ENCODE results near the gene TCF7L1. TPM values are rescaled to one million over a fixed set of nuclear protein-coding genes. Genes with fewer than 3 reads are reported as not detected.
A peak's percentile ranks its signal among the peaks of the same experiment; 100 is the strongest.
"Not testable (repeated sequence)": the region's sequence is repeated elsewhere in the genome, so short reads cannot be mapped to it uniquely, and the experiment has no call there.

TCF7L1 gene
- total RNA-seq, 1 donor from 2014 or later: 7.5 TPM

DNA sequence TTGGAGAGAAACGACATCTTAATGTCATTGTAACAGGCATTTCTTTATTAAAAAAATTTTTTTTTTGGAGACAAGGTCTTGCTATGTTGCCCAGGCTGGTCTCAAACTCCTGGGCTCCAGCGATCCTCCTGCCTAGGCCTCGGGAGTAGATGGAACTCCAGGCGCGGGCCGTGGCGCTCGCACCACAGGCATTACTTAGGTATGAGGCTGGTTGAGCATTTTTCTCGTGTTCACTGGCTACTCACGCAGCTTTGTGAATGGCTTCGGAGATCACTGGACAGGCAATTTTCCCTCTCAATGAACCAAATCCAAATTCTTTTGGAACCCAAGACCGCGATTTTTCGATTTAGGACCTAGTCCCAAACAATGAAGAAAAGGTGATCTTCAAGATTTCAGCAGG lies 795 bp upstream of the TCF7L1 start:
- DNase-seq (ENCODE audit: low read depth in 2 of 2): no peak

DNA sequence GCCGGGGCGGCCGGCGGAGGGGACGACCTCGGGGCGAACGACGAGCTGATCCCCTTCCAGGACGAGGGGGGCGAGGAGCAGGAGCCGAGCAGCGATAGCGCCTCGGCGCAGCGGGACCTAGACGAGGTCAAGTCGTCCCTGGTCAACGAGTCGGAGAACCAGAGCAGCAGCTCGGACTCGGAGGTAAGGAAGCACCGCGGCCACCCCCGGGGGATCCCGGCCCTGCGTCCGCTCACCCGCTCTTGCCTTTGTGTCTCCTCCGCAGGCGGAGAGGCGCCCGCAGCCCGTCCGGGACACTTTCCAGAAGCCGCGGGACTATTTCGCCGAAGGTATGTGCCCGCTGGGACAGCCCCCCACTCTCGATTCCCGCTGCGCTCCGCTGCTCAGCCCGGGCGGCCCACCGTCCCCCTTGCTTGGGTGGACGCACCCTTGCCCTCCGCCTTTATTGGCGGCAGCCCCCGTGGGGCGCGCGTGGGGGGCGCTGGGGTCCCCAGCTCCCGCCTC lies 611 bp downstream of the TCF7L1 start:
- DNase-seq (ENCODE audit: low read depth in 2 of 2): peak; percentile 45 to 53

DNA sequence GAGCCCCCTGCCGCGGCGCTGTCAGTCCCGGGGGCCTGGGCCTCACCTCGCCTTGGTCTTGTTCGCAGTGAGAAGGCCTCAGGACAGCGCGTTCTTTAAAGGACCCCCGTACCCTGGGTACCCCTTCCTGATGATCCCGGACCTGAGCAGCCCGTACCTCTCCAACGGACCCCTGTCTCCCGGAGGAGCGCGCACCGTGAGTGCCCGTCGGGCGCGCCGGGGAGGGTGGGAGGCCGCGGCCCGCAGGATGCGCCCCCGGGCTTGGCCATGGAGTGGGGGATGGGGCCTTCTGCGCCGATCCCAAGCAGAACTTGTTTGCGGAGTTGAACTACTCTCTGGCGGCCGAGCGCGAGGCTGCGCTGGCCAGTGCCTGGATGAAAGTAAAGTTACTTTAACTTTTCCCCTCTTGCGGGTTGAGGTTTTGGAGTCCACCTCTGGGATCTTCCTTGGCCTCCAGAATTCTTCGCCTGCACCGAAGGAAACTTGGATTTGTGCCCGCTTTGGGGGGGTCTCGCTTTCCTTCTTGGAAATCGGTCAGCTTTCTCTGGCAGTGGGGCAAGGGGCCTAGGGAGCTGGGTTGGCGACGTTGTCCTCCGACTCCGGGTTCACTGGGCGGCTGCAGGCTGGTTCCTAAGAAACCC lies 1.2 kb downstream of the TCF7L1 start:
- peak; percentile 32 to 64 for DNase-seq (ENCODE audit: low read depth in 2 of 2)

DNA sequence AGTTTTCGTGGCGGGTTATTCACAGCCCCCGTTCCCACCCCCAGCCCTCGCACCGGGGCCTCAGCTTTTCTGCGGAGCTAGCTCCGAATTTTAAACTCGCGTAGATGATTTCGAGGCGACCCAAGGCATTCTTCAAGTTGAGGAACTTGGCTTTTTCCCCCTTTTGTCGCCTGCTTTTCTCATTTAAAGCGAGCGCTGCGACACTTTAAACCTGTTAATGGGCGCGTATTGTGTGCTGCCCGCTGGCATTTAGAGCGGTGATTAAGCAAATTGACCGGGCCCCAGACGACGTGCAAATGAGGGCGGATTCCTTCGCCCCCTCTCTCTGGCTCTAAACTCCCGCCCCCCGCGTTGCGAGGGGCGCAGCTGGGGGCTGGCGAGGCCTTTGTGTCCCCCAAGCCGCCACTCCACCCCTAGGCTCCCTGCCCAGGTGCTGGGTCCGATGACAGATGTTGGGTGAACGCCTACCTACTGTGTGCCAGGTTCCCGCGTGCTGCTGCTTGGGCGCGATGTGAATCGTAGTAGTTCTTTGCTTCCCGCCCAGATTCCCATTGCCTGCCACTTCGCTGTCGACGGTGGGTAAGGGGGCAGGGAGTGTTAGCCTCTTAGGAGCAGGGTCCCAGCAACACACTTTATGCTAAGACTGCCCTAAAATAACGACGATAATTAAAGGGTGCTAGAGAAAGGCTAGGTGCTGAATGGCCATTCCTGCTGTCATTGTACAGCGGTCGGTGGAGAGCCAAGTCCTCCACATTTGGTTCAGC lies 1.9 kb downstream of the TCF7L1 start:
- peak in 1 of 2 donors; percentile 11 for DNase-seq (ENCODE audit: low read depth in 2 of 2)

DNA sequence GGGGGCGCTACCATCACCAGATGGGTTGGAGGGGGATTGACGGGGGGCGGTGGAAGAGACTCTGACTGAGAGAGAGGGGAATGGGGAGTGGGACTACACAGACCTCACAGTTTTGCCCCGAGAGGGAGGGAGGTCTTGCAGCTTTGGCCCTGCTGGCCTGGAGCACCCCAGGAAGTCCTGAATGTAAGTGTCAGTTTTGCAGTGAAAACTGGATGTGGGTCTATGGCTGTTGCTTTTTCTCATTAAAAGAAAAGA lies 2.4 kb downstream of the TCF7L1 start:
- no peak for DNase-seq (ENCODE audit: low read depth in 2 of 2)

DNA sequence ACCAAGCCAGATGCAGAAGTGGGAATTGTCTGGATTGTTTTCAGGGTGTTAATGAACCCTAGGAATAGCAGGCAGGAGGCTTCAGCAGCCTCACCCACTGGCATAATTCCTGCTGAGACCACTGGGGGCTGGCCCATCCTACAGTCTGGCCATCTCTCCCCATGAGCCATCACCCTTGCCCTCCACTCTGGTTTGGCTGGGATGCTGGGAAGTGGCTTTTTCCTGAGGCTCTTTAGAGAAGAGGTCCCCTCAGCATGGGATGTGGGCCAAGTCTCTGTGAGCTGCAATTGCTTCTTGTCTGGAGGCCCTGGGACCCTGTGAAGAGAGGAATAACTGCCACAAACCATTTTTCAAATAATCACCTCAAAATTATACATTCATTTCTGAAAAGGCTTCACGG lies 4.0 kb downstream of the TCF7L1 start:
- no peak for DNase-seq (ENCODE audit: low read depth in 2 of 2)

DNA sequence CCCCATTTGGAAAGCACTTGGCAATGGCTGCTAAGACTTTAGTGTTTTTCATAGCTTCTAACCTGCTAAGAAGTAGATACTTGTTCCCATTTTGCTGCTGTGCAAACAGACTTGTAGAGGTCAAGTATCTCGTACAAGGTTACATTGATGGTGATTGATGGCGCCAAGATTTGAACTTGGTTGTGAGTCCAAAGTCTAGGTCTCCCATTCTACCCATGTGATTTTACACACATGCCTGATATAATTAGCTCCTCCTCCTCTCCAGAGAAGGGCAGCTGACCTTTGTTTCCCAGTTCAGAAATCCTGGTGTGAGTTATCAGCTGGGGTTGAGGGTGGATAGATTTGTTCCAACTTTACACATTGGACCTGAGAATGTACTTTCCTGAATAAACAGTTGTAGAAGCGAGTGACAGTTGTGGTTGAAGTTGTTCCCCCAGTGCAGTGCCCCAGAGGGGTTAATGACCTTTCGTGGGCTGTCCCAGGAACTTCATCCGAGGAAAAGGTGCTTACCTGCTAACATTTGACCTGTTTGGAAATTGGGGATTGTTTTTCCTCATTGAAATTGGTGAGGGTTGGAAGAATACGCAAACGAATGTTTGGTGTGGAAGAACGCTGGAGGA lies 10.4 kb downstream of the TCF7L1 start:
- DNase-seq (ENCODE audit: low read depth in 2 of 2): no peak

DNA sequence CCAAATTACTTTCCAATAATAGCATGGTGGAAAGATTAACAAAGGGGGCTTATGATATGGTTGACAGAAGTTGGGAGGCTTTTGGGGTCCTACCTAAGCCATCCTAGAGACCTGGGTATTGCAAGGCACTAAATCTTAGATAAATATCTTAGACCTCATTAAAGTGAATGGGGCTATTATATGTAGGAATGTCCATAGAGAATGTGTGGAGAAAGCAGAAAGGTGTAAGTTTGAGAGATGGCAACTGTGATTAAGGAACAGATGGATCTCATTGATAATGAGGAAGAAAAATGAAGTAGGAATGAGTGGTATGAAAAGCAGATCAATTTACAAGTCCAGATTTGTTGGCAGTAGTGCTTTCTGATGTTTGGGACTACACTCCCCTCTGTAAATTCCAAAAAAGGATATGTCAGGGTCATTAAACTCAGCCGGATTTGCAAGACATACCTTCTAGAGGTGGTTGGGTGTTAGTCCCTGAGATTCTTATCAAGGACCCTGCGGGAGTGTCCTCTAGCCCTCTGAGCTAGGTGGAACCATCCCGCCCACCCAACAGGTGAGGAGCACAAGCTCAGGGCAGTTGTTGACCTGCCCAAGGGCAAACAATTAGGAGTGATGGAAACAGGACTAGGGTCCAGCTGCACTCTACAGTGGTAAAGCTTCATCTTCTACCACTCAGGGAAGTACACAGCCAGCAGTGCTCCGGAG lies 12.1 kb downstream of the TCF7L1 start:
- DNase-seq (ENCODE audit: low read depth in 2 of 2): no peak

DNA sequence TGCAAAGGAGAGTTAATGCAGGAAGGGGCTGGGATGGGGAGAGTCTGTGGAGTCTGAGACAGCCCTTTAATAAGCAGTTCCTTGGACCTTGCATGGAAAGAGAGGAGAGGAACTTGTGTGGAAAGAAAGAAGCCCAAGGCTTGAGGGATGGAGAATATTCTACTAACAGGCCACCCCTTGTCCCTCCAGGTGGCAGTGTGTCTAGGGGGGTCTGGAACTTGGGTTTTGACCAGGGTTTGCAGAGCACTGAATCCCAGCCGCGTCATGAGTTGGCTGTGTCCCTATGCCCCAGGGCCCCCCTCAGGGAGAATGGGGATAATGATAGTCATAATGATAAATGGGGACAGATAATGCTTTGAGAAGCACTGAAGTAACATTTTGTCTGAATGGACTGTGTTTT lies 15.0 kb downstream of the TCF7L1 start:
- DNase-seq (ENCODE audit: low read depth in 2 of 2): no peak

DNA sequence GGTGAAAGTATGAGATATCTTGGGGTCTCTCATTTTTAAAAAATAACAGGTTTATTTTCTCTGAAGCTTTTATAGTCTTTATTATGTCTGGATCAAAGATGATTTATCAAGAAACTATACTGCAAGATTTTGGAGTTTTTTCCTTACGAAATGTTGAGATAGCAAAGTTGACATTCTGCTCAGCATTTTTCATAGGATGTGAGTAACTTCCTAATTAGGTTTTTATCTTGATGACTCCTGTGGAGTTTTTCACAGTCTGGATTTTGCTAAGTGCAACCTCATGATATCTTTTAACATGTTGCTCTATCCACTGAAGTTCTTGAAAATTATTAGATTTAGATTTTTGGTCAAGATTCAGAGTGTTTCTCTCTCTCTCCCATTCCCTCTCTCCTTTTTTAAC lies 17.8 kb downstream of the TCF7L1 start:
- peak in 1 of 2 donors; percentile 52 for DNase-seq (ENCODE audit: low read depth in 2 of 2)

DNA sequence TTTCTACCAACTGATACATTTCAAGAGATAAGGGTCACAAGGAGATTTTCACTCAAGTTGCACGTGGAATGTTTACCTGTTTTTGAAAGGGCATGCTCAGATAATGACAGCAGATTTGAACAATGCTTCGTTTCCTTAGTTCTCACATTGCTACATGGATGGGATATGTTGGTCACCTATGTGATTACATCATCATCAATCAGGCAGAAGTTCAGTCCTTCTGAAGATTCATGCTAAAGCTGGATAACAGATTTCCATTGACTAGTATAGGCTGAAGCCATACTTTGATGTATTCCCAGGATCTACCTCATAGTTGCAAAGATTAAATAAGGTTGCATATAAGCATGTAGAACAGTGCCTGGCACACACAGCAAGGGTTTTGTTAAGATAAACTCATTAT lies 19.7 kb downstream of the TCF7L1 start:
- DNase-seq (ENCODE audit: low read depth in 2 of 2): no peak

DNA sequence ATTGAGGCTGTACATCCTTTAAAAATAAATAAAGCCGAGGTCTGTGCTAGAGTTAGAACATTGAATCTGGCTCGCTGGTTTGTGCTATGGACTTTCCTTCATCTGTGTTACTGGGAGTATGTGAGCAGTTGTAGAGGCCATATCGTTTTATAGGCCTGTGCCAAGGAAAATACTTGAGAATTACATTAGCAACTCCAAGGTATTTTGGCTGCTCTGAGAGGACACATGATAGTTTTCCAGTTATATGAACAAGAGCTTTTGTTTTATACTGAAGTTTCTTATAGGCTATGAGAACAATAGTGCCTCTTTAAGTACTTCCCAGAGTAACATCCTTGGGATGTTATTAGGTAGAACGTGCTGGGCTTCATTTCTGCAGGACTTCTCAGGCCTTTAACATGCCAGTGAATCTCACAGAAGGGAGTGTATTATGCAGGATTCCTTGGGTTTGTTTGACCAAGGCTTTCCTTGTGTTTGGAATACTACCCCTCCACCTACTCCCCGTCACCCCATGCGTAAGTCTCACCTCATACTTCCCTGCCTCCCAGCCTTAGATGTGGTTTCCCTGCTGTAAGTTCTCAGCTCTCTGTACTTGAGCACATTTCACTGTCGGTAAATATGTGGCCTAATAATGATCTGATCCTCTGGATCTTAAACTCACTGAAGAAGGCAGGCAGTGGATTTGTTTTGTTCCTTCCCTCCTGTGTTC lies 21.0 kb downstream of the TCF7L1 start:
- DNase-seq (ENCODE audit: low read depth in 2 of 2): no peak

DNA sequence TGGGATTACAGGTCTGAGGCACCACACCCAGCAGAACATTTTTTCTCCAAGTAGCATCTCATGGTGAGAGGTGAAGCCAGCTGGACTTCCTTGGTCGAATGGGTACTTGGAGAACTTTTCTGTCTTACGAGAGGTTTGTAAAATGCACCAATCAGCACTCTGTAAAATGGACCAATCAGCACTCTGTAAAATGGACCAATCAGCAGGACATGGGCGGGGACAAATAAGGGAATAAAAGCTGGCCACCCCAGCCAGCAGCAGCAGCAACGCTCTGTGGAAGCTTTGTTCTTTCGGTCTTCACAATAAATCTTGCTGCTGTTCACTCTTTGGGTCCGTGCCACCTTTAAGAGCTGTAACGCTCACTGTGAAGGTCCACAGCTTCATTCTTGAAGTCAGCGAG lies 21.9 kb downstream of the TCF7L1 start:
- DNase-seq (ENCODE audit: low read depth in 2 of 2): not testable (repeated sequence)

DNA sequence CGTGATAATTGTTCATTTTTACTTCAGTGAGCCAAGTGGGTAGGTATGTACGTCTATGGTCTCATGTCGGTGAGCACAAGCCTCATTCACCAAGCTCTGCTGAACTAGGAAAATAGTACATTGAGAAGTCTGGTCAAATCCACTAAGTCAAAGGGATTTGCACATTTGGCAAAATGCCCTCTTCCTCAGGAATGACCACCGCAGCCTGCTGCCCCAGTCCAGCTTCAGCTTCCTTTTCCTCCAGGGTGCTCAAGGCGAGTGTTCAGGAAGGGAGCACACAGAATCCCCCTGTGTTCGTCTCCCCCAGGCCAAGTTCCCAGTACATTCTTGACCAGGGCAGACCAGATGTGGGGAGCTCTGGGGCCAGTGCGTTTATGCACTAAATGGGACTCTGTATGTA lies 23.0 kb downstream of the TCF7L1 start:
- peak in 1 of 2 donors; percentile 53 for DNase-seq (ENCODE audit: low read depth in 2 of 2)

DNA sequence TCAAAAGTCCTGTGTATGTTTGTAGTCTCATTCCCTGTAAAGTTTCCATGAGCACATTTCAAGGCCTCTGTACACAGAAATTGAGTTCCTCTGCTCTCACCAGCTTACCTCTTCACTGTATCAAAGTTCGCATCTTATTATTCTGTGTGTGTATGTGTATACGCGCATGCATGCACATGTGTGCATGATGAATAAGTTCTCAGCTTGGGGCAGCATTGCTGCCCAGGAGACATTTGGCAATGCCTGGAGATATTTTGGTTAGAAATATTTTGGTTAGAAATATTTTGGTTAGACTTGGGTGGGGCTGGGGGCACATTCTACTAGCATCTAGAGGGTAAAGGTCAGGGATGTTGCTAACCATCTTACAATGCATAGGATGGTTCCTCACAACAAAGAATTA lies 23.4 kb downstream of the TCF7L1 start:
- no peak for DNase-seq (ENCODE audit: low read depth in 2 of 2)

DNA sequence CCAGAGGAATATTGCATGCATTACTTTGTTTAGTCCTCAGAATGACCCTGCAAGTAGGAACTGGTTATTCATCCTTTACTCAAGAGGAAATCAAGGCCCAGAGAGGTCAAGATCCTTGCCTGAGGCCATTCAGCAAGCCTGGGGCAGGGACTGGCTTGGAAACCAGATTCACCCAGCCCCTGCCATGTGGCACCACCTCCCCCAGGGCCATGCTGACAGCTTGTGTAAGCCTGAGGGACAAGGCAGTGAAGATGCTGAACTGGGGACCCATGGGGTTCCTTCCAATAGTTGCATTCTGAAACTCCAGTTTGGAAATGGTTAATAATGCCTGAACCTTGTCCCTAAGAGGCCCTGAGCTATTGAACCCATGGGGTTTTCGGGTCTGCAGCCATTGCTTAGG lies 24.2 kb downstream of the TCF7L1 start:
- DNase-seq (ENCODE audit: low read depth in 2 of 2): no peak

DNA sequence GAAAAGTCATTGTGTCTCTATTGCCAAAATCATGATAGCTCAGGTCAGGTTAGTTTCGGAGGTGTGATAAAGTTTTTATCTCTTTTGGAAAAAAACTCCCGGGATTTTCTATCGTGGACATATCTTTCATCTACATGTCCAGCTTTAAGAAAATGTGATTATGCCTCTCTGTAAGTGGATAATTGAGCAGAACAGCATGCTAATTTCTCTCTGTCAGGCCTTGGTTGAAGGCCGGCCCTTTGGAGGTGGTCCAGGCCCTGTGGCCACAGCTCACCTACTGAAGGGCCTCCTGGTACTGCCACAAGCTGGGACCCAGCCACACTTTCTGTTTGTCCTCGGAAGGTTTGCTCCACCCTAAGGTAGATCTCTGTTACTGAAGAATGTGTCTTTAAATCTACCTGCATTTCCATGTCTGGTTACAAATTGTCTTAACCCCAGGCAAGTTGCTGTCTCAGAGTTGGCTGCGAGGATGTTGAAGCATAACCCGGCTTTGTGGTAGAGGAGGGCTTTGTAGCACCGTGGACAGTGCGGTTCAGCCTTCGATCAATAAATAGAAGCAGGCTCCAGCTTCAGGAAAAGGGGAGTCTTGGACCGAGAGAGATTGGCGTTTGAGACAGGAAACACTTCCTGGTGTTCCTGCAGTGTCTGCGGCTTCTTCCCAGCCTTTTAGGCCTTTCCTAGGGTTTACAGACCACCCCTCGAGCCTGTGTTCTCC lies 25.5 kb downstream of the TCF7L1 start:
- DNase-seq (ENCODE audit: low read depth in 2 of 2): no peak

DNA sequence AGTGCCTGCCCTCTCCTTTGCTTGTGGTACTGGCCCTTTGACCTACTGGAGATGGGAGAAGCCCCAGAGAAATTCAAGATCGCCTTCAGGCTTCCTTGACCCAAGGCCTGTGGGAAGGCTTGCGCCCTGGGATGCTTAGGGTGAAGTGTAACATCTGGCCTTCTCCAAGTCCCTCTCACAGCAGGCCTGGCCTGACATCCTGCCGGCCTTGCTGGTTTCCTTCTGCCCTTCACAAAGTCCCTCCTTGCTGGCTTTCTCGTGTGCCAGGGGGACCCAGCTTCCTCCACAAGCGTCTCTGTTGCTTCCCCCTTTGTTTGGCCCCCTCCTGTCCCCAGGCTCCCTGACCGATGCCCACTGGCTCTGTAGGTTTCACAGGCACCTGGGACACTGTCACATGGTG lies 26.4 kb downstream of the TCF7L1 start:
- no peak for DNase-seq (ENCODE audit: low read depth in 2 of 2)

DNA sequence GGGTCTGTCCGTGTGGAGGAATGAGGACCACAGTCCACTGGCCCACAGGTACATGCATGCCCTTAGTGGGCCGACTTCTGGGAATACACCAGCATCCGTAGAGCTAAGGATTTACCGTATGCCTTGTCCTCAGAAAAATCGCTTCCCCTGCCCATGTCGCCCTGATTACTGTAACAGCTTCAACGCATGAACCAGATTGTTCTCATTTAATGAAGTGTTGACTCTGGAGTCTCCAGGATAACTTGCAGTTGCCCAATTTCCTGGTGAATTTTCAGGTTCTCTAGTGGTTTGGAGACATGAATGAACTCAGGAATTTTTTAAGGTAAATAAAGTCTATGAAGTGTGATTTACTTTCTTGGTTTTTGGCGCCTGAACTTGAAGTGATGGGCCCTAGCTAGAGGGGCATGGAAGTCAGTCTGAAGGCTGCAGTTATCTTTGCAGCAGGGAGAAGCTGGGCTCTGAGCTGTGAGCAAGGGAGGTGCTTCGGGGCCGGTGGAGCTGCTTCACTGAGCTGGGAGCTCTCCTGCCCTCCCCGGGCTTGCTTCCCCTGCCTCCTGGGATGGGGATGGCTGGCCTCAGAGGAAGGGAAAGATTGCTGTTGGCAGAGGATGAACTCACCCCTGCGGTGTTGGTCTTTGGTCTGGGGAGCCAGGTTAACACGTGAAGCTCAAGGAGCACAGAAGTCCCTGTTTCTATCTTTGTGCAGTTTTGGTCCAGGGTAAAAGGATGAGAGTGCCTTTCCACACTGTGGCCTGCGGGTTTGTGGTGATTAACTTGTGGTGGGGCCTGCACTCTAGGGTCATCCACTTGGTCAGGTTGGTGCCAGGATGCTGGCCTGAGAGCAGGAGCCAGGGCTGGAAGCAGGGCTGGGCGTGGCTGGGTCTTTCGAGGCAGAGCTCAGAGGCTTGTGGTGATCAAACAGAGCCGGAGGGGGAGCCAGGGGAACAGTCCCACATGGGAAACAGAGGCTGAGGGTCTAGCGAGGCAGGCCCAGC lies 28.1 kb downstream of the TCF7L1 start:
- DNase-seq (ENCODE audit: low read depth in 2 of 2): no peak

All from lung microvascular endothelial cell (primary cell).